ENCODE data around the gene MS4A6A. TPM values are rescaled to one million over a fixed set of nuclear protein-coding genes. Genes with fewer than 3 reads are reported as not detected.
"Not testable (repeated sequence)": the region's sequence is repeated elsewhere in the genome, so short reads cannot be mapped to it uniquely, and the experiment has no call there.

MS4A6A gene
- total RNA-seq, 2 donors from 2014 or later = 111 to 162 TPM

DNA sequence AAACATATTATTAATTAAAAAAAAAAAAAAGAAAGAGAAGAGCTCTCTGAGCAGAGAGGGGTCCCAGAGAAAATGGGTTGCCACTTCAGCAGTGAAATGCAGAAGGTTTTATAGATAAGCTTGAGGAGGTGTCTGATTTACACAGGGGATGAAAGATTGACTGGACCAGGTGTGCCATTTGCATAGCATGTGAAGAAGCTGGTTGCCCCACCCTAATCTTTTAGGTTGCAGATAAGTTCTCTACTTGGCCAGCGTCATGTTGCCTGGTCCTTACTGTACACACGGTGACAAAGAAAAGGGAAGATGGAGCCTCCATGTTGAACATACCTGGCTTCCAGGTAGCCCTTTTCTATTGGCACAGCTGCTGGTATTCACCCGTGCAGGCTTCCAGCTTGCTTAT, 53.0 kb downstream of the MS4A6A start:
- no peaks in the 10 kb centered on the region for H3K4me1 ChIP-seq (ENCODE audit: control insufficient read depth in 1 of 2, low read depth in 2 of 2)
- no peaks in the 10 kb centered on the region for H3K36me3 ChIP-seq
- H3K27me3 ChIP-seq (replicated peaks; ENCODE audit: insufficient read depth) = no peaks in the 10 kb centered on the region
- TF ChIP-seq, protein P1, sequence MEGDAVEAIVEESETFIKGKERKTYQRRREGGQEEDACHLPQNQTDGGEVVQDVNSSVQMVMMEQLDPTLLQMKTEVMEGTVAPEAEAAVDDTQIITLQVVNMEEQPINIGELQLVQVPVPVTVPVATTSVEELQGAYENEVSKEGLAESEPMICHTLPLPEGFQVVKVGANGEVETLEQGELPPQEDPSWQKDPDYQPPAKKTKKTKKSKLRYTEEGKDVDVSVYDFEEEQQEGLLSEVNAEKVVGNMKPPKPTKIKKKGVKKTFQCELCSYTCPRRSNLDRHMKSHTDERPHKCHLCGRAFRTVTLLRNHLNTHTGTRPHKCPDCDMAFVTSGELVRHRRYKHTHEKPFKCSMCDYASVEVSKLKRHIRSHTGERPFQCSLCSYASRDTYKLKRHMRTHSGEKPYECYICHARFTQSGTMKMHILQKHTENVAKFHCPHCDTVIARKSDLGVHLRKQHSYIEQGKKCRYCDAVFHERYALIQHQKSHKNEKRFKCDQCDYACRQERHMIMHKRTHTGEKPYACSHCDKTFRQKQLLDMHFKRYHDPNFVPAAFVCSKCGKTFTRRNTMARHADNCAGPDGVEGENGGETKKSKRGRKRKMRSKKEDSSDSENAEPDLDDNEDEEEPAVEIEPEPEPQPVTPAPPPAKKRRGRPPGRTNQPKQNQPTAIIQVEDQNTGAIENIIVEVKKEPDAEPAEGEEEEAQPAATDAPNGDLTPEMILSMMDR (IDR thresholded peaks at IDR 0.05) = no peak
- no peaks in the 10 kb centered on the region for H3K9me3 ChIP-seq
- ATAC-seq (ENCODE audit: insufficient number of reproducible peaks, low FRiP score, low read depth) (no peak), DNase-seq (ENCODE audit: low spot score) (no peak)
- H3K4me3 ChIP-seq = no peak overlapping the region
- no peak overlapping the region for H3K27ac ChIP-seq

DNA sequence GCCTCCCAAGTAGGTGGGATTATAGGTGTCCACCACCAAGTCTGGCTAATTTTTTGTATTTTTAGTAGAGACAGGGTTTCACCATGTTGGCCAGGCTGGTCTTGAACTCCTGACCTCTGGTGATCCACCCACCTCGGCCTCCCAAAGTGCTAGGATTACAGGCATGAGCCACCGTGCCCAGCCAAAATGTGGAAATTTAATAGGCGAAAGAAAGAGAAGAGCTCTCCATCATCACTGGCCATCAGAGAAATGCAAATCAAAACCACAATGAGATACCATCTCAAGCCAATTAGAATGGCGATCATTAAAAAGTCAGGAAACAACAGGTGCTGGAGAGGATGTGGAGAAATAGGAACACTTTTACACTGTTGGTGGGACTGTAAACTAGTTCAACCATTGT, 54.0 kb downstream of the MS4A6A start:
- H3K36me3 ChIP-seq; H3K27me3 ChIP-seq (replicated peaks; ENCODE audit: insufficient read depth); H3K27ac ChIP-seq; H3K4me3 ChIP-seq; H3K9me3 ChIP-seq; ATAC-seq (ENCODE audit: insufficient number of reproducible peaks, low FRiP score, low read depth); DNase-seq (ENCODE audit: low spot score); H3K4me1 ChIP-seq (ENCODE audit: control insufficient read depth in 1 of 2, low read depth in 2 of 2): not testable (repeated sequence)

DNA sequence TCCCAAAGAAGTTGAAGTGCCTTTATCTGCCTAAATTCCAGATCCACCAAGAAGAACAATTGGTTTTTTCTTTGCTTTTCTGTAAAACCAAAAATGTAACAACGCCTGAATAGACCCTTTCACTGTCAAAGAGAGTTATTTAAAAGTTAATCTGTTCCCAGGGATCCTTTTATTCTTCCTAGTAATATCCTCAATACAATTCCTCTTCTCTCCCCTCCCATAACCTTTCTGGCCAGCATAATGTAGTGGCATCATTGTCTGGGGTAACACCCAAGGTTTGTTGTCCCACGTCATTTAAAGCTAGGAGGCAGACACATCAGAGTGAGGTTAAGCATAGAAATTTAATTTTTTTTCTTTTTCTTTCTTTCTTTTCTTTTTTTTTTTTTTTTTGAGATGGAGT, 54.5 kb downstream of the MS4A6A start:
- TF ChIP-seq, protein P1 (IDR thresholded peaks at IDR 0.05) = no peak
- Histone ChIP-seq H3K27me3 (replicated peaks; ENCODE audit: insufficient read depth) (no peaks in the 10 kb centered on the region), H3K4me1 (ENCODE audit: control insufficient read depth in 1 of 2, low read depth in 2 of 2) (no peaks in the 10 kb centered on the region), H3K9me3 (no peaks in the 10 kb centered on the region), H3K4me3 (no peak overlapping the region), H3K36me3 (no peaks in the 10 kb centered on the region), H3K27ac (no peak overlapping the region)
- DNase-seq (ENCODE audit: low spot score) = no peak
- no peak for ATAC-seq (ENCODE audit: insufficient number of reproducible peaks, low FRiP score, low read depth)

DNA sequence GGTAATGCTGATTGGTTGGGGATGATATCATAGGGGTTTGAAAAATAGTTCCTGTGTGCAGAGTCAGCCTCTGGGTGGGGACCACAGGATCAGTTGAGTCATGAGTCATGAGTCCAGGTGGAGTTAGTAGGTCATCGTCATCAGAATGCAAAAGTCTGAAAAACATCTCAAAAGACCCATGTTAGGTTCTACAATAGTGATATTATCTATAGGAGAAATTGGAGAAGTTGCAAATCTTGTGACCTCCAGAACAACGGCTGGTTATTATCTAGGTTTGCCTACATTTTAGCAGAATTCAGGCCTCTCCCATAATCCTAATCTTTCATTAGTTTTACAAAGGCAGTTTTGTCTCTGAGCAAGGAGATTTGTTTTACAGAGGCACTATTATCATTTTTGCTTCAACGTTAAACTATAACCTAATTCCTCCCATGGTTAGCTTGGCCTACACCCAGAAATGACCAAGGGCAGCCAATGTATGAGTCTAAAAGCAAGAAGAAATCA, 55.5 kb downstream of the MS4A6A start:
- Histone ChIP-seq H3K9me3 (no peaks in the 10 kb centered on the region), H3K27ac (no peak overlapping the region), H3K27me3 (replicated peaks; ENCODE audit: insufficient read depth) (no peaks in the 10 kb centered on the region), H3K4me3 (no peak overlapping the region), H3K4me1 (ENCODE audit: control insufficient read depth in 1 of 2, low read depth in 2 of 2) (no peaks in the 10 kb centered on the region), H3K36me3 (no peaks in the 10 kb centered on the region)
- no peak for ATAC-seq (ENCODE audit: insufficient number of reproducible peaks, low FRiP score, low read depth)
- TF ChIP-seq, protein P1 (IDR thresholded peaks at IDR 0.05) = no peak
- no peak for DNase-seq (ENCODE audit: low spot score)

DNA sequence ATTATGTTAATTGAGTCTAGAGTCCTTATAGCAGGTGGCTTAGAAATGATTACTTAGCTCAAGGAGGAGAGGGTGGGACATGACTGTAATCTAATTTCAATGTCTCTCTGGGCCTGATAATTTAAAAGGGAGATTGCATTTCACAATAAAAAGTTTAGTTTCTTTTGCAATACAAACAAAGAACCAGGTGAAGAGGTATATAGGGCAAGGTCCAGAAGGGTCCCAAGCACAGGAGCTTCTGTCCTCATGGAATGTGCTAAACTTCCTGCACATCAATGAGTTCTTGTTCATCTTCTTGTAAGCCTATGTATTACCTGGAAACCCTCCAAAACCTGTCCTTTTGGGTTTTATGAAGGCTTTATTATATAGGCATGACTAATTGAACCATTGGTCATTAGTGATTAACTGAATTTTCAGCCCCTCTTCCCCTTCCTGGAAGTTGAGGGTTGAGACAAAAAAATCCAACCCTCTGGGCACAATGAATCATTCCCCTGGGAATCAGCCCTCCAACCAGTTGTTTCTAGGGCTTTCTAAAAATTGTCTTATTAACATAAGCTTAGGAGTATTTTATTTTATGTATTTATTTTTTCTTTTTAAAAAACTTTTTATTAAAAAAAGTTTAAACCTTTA, 56.8 kb downstream of the MS4A6A start:
- Histone ChIP-seq H3K27ac (no peak overlapping the region), H3K4me3 (no peak overlapping the region), H3K4me1 (ENCODE audit: control insufficient read depth in 1 of 2, low read depth in 2 of 2) (no peaks in the 10 kb centered on the region), H3K9me3 (no peaks in the 10 kb centered on the region), H3K27me3 (replicated peaks; ENCODE audit: insufficient read depth) (no peaks in the 10 kb centered on the region), H3K36me3 (no peaks in the 10 kb centered on the region)
- DNase-seq (ENCODE audit: low spot score) = no peak
- TF ChIP-seq, protein P1 (IDR thresholded peaks at IDR 0.05) = no peak
- ATAC-seq (ENCODE audit: insufficient number of reproducible peaks, low FRiP score, low read depth) = no peak

Data from thoracic aorta (tissue), 2 donors.